ENCODE measurements around the gene NDUFAF8.

GRCh38 chr17:81193470-81194224, 45.5 kb upstream of the NDUFAF8 start:
- TF ChIP-seq EZH2phosphoT487 (IDR thresholded peaks at IDR 0.05; ENCODE audit: insufficient read depth, low read depth) (no peak), EZH2 (IDR thresholded peaks at IDR 0.05; ENCODE audit: insufficient read depth, poor library complexity, severe bottlenecking) (no peak)
